H9 (cell line): ENCODE data around the gene CALCOCO1. TPM values are rescaled to one million over a fixed set of nuclear protein-coding genes. Genes with fewer than 3 reads are reported as not detected.

Experiments used
- DNase-seq: peaks from one replicate; pipeline ENCODE4 v3.0.0-alpha.2; 2017
- H2AFZ ChIP-seq: one replicate; pipeline ENCODE4 v1.6.1; 2013; ENCODE audit warnings: mild to moderate bottlenecking, low read length, control low read depth, moderate library complexity
- H2AK5ac ChIP-seq: 2 replicates; pipeline ENCODE4 v1.6.1; 2013; ENCODE audit warnings: low read length, control low read depth, mixed read lengths; ENCODE audit not compliant: insufficient read length
- H2BK120ac ChIP-seq: one replicate; pipeline ENCODE4 v1.6.1; 2013; ENCODE audit warnings: low read depth, mild to moderate bottlenecking, low read length, control low read depth, inconsistent platforms; ENCODE audit not compliant: poor library complexity, severe bottlenecking
- H2BK12ac ChIP-seq: 2 replicates; pipeline ENCODE4 v1.6.1; 2013; ENCODE audit warnings: low read length, control low read depth, mixed read lengths, low read depth; ENCODE audit not compliant: insufficient read length
- H2BK15ac ChIP-seq: 2 replicates; pipeline ENCODE4 v1.6.1; 2013; ENCODE audit warnings: low read depth, low read length, control low read depth
- H2BK20ac ChIP-seq: one replicate; pipeline ENCODE4 v1.6.1; 2013; ENCODE audit warnings: low read depth, mild to moderate bottlenecking, low read length, control low read depth, inconsistent platforms; ENCODE audit not compliant: poor library complexity, severe bottlenecking
- H2BK5ac ChIP-seq: 2 replicates; pipeline ENCODE4 v1.6.1; 2013; ENCODE audit warnings: low read length, control low read depth, mixed read lengths; ENCODE audit not compliant: insufficient read length
- H3K14ac ChIP-seq: 2 replicates; pipeline ENCODE4 v1.6.1; 2013; ENCODE audit warnings: low read length, control low read depth; ENCODE audit not compliant: insufficient read depth
- H3K18ac ChIP-seq: 2 replicates; pipeline ENCODE4 v1.6.1; 2013; ENCODE audit warnings: low read depth, mild to moderate bottlenecking, mixed read lengths, low read length, control low read depth; ENCODE audit not compliant: insufficient read length
- H3K23ac ChIP-seq: 2 replicates; pipeline ENCODE4 v1.6.1; 2013; ENCODE audit warnings: low read length, control low read depth, mixed read lengths, low read depth; ENCODE audit not compliant: insufficient read length
- H3K23me2 ChIP-seq: 2 replicates; pipeline ENCODE4 v1.6.1; 2013; ENCODE audit warnings: low read depth, mild to moderate bottlenecking, mixed read lengths, low read length, control low read depth; ENCODE audit not compliant: insufficient read length, poor library complexity, severe bottlenecking
- H3K27ac ChIP-seq: 2 replicates; pipeline ENCODE4 v1.5.1; 2013; ENCODE audit warnings: low read length, control low read depth, mixed read lengths, low read depth; ENCODE audit not compliant: insufficient read length
- H3K27me3 ChIP-seq: 2 replicates; pipeline ENCODE4 v1.6.1; 2013; ENCODE audit warnings: low read length, control low read depth, inconsistent platforms; ENCODE audit not compliant: insufficient read depth
- H3K4ac ChIP-seq: 2 replicates; pipeline ENCODE4 v1.6.1; 2013; ENCODE audit warnings: low read depth, mild to moderate bottlenecking, control low read depth, inconsistent platforms, low read length, moderate library complexity
- H3K4me1 ChIP-seq: 2 replicates; pipeline ENCODE4 v1.6.1; 2013; ENCODE audit warnings: low read length, control low read depth, inconsistent platforms; ENCODE audit not compliant: insufficient read depth
- H3K4me2 ChIP-seq: 2 replicates; pipeline ENCODE4 v1.6.1; 2013; ENCODE audit warnings: low read length, control low read depth, mixed read lengths; ENCODE audit not compliant: insufficient read length, insufficient read depth
- H3K56ac ChIP-seq: 2 replicates; pipeline ENCODE4 v1.6.1; 2013; ENCODE audit warnings: low read depth, mild to moderate bottlenecking, mixed read lengths, low read length, control low read depth; ENCODE audit not compliant: insufficient read length
- H3K79me1 ChIP-seq: 2 replicates; pipeline ENCODE4 v1.6.1; 2013; ENCODE audit warnings: low read depth, mild to moderate bottlenecking, moderate library complexity, low read length, control low read depth, inconsistent platforms; ENCODE audit not compliant: insufficient read depth, poor library complexity, severe bottlenecking
- H3K79me2 ChIP-seq: 2 replicates; pipeline ENCODE4 v1.6.1; 2013; ENCODE audit warnings: low read length, control low read depth, inconsistent platforms; ENCODE audit not compliant: insufficient read depth
- H3K9ac ChIP-seq: 2 replicates; pipeline ENCODE4 v1.6.1; 2013; ENCODE audit warnings: low read length, control low read depth, mixed read lengths; ENCODE audit not compliant: insufficient read length; ENCODE audit errors: extremely low read depth
- H3K9me3 ChIP-seq: one replicate; pipeline ENCODE4 v1.6.1; 2013; ENCODE audit warnings: low read depth, low read length, inconsistent platforms; ENCODE audit not compliant: control insufficient read depth
- H3T11ph ChIP-seq: one replicate; pipeline ENCODE4 v1.6.1; 2013; ENCODE audit warnings: mild to moderate bottlenecking, low read length, control low read depth, inconsistent platforms
- H4K20me1 ChIP-seq: one replicate; pipeline ENCODE4 v1.6.1; 2013; ENCODE audit not compliant: control insufficient read depth, insufficient read length, insufficient read depth
- H4K5ac ChIP-seq: 2 replicates; pipeline ENCODE4 v1.6.1; 2013; ENCODE audit warnings: low read depth, mild to moderate bottlenecking, mixed read lengths, low read length, control low read depth; ENCODE audit not compliant: insufficient read length
- H4K8ac ChIP-seq: replicated peaks from 2 replicates; pipeline ENCODE4 v1.6.1; 2013; ENCODE audit warnings: low read length, control low read depth, mixed read lengths, low read depth; ENCODE audit not compliant: insufficient read length
- H4K91ac ChIP-seq: 2 replicates; pipeline ENCODE4 v1.6.1; 2013; ENCODE audit warnings: low read depth, mild to moderate bottlenecking, moderate library complexity, mixed read lengths, low read length, control low read depth; ENCODE audit not compliant: insufficient read length
- H3K27ac Mint-ChIP-seq, 3 experiments: 2 replicates in 2 of 3; 3 replicates in 1 of 3; pipeline ENCODE4 v1.8.0; 2020 to 2021; ENCODE audit warnings: mixed read lengths in 3 of 3, mild to moderate bottlenecking in 1 of 3, moderate library complexity in 1 of 3
- H3K27me3 Mint-ChIP-seq: 2 replicates; pipeline ENCODE4 v1.8.0; 2021; ENCODE audit warnings: low read depth, mild to moderate bottlenecking, moderate library complexity, mixed read lengths
- H3K36me3 Mint-ChIP-seq, 3 experiments: 2 replicates in 2 of 3; 3 replicates in 1 of 3; pipeline ENCODE4 v1.8.0; 2020 to 2021; ENCODE audit warnings: low read depth in 3 of 3, mixed read lengths in 3 of 3; ENCODE audit not compliant: insufficient read depth in 1 of 3
- H3K4me1 Mint-ChIP-seq, 2 experiments: 2 replicates each; pipeline ENCODE4 v1.8.0; 2020; ENCODE audit warnings: mixed read lengths in 2 of 2
- H3K4me3 Mint-ChIP-seq, 2 experiments: 2 replicates in 1 of 2; 3 replicates in 1 of 2; pipeline ENCODE4 v1.8.0; 2020 to 2021; ENCODE audit warnings: mild to moderate bottlenecking in 2 of 2, mixed read lengths in 2 of 2, moderate library complexity in 1 of 2
- H3K9me3 Mint-ChIP-seq, 2 experiments: 2 replicates in 1 of 2; 3 replicates in 1 of 2; pipeline ENCODE4 v1.8.0; 2020; ENCODE audit warnings: mild to moderate bottlenecking in 2 of 2, mixed read lengths in 2 of 2, moderate library complexity in 1 of 2
- CTCF ChIP-seq: fragments of 200-600 bp; sonication (generic); conservative IDR thresholded peaks from 3 replicates; pipeline ENCODE4 v1.8.0; 2021; ENCODE audit warnings: antibody characterized with exemption, mild to moderate bottlenecking
- WGBS: extraction: QIAGEN DNeasy Blood & Tissue Kit; methylation state at CpG from one replicate; pipeline ENCODE4 v1.1.7; 2013; ENCODE audit warnings: missing lambda C conversion rate, low lambda C conversion rate, mixed read lengths; ENCODE audit not compliant: insufficient read length; ENCODE audit errors: extremely low coverage; 5-methylcytosine and 5-hydroxymethylcytosine counted together
- total RNA-seq: library from RNA; stranded (reverse); gene quantifications from 2 replicates; pipeline ENCODE4 v1.2.1, GENCODE V29; 2021

Gene CALCOCO1
- total RNA-seq, 1 experiment from 2014 or later, result 22.3 TPM

DNA sequence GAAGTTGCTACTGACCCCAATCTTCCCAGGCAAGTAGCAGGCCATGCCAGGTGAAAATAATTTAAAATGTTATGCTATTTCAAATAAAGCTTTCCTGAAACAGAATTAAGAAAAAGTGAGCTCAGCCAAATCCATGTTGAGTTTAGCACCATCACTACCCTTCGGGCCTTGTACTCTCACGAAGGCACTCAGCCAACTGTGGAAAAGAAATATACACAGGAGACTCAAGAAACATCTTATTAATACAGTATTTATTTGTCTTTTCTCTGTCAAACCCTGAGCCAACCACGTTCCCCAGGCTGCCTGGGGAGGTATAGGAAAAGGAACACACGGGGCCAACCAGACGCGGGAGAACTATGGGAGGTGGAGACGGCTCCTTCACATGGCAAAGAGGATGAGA lies 62.3 kb downstream of the CALCOCO1 start:
- H2AFZ ChIP-seq, result no peak overlapping the region
- no peak overlapping the region for H2BK12ac ChIP-seq
- no peaks in the 10 kb centered on the region for H3K4me1 ChIP-seq
- no peak overlapping the region for H3K23ac ChIP-seq
- H3K27me3 ChIP-seq, result no peaks in the 10 kb centered on the region
- peaks cover 2 to 4% of the 10 kb centered on the region in 2 experiments for H3K4me1 Mint-ChIP-seq
- H4K91ac ChIP-seq, result no peak overlapping the region
- H3K9me3 Mint-ChIP-seq, result no peaks in the 10 kb centered on the region
- H3K4ac ChIP-seq, result no peak overlapping the region
- no peak overlapping the region for H2BK20ac ChIP-seq
- no peak overlapping the region for H2BK120ac ChIP-seq
- H3K27me3 Mint-ChIP-seq, result no peaks in the 10 kb centered on the region
- no peak for TF ChIP-seq CTCF
- no peaks in the 10 kb centered on the region for H3K9me3 ChIP-seq
- no peak overlapping the region for H3T11ph ChIP-seq
- no peak overlapping the region for H4K8ac ChIP-seq
- no peak overlapping the region for H3K4me3 Mint-ChIP-seq
- no peak overlapping the region for H2BK5ac ChIP-seq
- H3K14ac ChIP-seq, result no peak overlapping the region
- no peak overlapping the region for H3K56ac ChIP-seq
- no peak overlapping the region for H3K4me2 ChIP-seq
- DNase-seq, result no peak
- no peaks in the 10 kb centered on the region for H3K79me2 ChIP-seq
- no peaks in the 10 kb centered on the region for H3K79me1 ChIP-seq
- no peaks in the 10 kb centered on the region for H4K20me1 ChIP-seq
- peak overlapping the region in 2 of 3 experiments; percentile 57 to 84; a peak in 3 of 7 replicates for H3K27ac Mint-ChIP-seq
- no CpG with 5 or more reads among the region's 7 CpGs for WGBS
- no peak overlapping the region for H2AK5ac ChIP-seq
- H4K5ac ChIP-seq, result no peak overlapping the region
- H3K9ac ChIP-seq, result no peak overlapping the region
- no peak overlapping the region for H2BK15ac ChIP-seq
- H3K18ac ChIP-seq, result no peak overlapping the region
- no peaks in the 10 kb centered on the region for H3K23me2 ChIP-seq
- H3K27ac ChIP-seq, result no peak overlapping the region
- peaks cover 47 to 74% (median 62%) of the 10 kb centered on the region in 3 experiments for H3K36me3 Mint-ChIP-seq
